Left colon (tissue), 2 donors: ENCODE data around the gene NT5C1B. TPM values are rescaled to one million over a fixed set of nuclear protein-coding genes. Genes with fewer than 3 reads are reported as not detected.

ENCODE experiments used
- ATAC-seq: fragments of 200-7000 bp; cut with Tn5 transposase; one replicate; pipeline ENCODE4 v1.9.1; 2020; ENCODE audit warnings: mild to moderate bottlenecking, moderate library complexity
- DNase-seq, 2 donors: peaks; one replicate each; pipeline ENCODE4 v3.0.0-alpha.2; 2020
- intact Hi-C, 2 donors: fragments of 100-400 bp; cut with DNase I in 1 of 2; cut with micrococcal nuclease in 1 of 2; formaldehyde crosslinking; loops; one replicate each; pipeline versions ENCODE4 v1.11.2 to v1.14.0; 2022; cut with DNase I, micrococcal nuclease
- total RNA-seq, 2 donors: library from RNA; stranded (reverse); fragmentation: NEBNext Ultra II Directional; extraction: Animal tissue kit (Norgen Biotek cat#: 25700); gene quantifications; one replicate each; pipeline ENCODE4 v1.2.1, GENCODE V29; 2021
- donor health status: DM: no; HTN: no; CAD: no.
- donor health status: DM: yes; HTN: yes; CAD: no.

NT5C1B gene
- total RNA-seq, 2 donors from 2014 or later = not detected

DNA sequence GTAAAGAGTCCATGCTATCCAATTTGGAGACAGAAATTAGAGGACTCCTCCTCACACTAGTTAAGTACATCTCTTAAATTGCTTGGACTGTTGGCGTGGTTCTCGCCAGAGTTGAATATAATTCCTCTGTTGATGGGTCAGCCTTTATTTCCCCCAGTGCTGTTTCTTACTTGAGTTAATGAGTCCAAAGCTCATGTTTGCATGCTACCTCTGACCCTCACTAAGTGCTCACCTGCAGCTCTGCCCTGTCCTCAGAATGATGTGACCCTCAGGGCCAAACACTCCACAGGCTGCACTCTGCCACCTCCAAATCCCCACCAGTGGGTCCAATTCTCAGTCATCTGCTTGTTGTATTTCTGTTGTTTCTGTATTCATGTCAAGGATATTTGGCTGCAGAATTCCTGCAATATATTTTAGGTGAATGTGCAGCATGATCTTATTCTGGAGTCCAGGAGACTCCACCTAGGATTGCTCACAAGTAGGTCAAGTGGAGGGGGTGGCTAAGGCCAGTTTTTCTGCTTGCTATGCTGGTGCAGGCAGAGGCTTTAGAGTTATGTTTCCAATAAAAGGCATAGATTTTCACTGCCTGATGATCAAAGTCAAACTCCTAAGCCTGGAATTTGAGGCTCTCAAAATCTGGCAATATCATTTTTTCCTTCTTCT is 66.8 kb downstream of the NT5C1B start:
- DNase-seq (no peak), ATAC-seq (peak; percentile 69)
- intact Hi-C loops = loop anchor here in 1 of 2 donors (10.0 kb wide), 2 partner anchors 842 to 1342 kb away; no protein-coding TSS in a partner anchor

DNA sequence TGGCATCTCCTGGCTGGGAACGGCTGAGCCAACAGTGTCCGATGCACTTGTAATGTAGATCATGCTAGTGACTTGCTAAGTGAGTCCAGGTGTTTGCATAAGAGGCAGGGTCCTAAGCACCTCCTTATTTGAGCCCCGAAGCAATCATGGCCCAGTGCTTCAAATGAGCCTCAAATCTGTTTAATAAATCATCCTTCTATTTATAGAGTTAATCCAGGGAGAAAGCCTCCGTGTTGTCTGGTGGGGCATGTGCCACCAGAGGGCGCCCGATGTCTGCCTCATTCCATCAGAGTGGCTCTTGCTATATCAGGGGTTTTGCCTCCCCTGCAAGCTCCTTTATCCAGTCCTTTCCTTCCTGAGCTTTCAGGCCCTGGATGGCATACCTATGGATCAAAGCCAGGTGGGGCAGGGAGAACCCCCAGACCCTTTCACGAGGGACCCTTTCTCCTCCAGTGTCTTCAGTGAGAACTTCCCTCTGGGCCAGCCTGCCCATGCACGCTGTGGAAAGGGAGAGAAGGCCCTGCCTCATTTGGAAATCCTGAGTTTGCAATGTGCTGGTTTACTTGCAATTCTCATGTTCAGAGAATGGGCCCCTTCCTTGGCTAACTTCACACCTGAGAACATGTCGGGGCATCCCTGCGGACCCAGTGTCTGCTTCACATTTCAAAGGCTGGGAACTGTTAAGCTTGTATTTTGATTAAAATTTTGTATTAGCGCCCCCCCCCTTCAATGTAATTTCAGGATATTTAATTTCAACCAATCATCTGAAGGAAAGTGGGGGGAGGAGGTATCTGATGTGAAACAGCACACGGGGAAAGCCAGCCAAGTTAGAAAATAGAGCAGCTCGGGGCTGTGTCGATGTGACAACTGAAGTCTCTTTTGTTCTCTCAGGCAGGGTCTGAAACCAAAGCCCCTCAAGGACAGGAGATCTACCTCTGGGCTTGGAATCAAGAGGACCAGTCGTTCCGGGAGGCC is 68.6 kb downstream of the NT5C1B start:
- peak; percentile 82 for ATAC-seq
- peak; percentile 49 to 86 for DNase-seq
- intact Hi-C loops = loop anchor here in 1 of 2 donors (10.0 kb wide), 2 partner anchors 844 to 1344 kb away; no protein-coding TSS in a partner anchor

DNA sequence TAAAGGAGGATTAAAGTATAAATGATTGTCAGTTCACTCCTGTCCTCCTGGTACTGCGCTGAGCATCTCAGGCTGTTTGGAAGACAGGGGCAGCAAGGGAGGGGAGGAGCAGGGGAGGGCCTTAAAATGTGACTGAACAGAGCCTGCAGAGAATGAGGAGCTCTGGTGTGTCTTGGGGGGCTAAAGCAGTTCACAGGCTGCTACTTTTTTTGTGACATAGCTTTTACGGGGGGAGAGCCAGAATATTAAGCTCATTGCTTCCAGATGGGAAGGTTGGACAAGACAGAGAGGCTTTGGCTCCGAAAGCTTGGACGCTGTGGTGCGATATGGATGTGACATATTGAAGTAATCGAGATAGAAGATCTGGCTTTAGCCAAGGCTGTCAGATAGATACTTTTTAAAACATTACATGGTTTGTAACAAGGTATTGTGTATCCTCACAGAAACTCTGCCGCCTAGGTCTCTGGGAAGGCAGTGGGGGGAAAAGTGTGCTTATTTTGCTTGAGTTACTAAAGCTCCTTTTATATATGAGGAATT is 69.4 kb downstream of the NT5C1B start:
- intact Hi-C loops = loop anchor here in 1 of 2 donors (10.0 kb wide), 2 partner anchors 845 to 1345 kb away; no protein-coding TSS in a partner anchor
- DNase-seq (no peak), ATAC-seq (no peak)

DNA sequence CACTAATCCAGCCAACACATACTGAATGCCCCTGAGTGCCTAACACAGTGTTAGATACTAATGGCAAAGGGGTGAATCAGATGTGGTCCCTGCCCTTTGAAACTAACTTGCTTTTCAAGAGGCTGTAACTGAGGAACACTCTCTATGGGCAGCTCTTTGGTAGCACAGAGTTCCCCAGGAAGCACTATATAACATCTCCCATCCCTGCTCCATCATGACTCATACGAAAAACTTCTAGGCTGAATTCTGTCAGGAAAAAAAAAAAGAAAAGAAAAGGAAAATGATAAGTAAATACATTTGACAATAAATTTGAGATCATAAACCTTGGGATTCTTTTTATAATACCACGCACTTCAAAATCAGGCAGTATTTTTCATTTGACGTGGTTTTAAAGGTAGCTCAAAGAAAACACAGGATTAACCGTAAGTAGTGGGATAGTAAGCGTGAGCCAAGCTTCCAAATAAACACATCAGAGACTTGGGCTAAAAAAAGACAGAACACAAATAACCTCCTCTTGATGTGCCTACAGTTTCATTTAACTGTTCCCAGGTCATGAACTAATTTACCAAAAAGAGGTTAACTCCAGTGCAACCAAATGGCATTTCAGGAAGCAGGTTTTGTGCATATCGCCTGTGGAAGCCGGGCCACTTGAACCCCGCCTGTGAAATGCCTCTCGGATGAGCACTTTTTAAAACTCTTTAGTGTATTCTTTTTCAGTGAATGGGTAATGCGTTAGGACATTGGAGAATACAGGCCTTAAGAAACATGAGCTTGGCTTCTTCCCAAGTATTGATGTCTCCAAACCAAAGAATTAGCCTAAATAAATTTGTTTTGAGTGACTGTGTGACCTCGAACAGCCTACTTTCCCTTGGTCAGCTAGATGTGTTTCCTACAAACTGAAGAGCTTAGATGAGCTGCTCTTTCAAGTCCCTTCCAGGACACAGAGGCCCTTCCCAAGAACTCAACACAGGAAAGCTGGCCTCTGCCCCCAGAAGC is 71.0 kb downstream of the NT5C1B start:
- ATAC-seq (no peak), DNase-seq (no peak)
- intact Hi-C loops = no loop called here

GRCh38 chr2:18517386-18517785 is 72.0 kb downstream of the NT5C1B start:
- ATAC-seq (no peak), DNase-seq (no peak)
- intact Hi-C loops = no loop called here

GRCh38 chr2:18516112-18516511 is 73.3 kb downstream of the NT5C1B start:
- intact Hi-C loops = no loop called here
- DNase-seq = no peak
- ATAC-seq = no peak

- ATAC-seq (no peak), DNase-seq (no peak)
- intact Hi-C loops = no loop called here
These were observed 74.6 kb downstream of the NT5C1B start for GRCh38 chr2:18514526-18515461.

Other genes with a start within 250 kb of the NT5C1B start
- gene RDH14, start 28.9 kb downstream of the NT5C1B start, total RNA-seq = 10 to 100 TPM; 21.9 to 22.7 TPM